Activated CD4-positive, alpha-beta memory T cell treated with anti-CD3 and anti-CD28 coated beads, Interleukin-2, amount 10 ng/mL, durations not matched to agents 7 days and 5 days (primary cell): ENCODE data around the gene NT5E. TPM values are rescaled to one million over a fixed set of nuclear protein-coding genes. Genes with fewer than 3 reads are reported as not detected.
"Not testable (repeated sequence)": the region's sequence is repeated elsewhere in the genome, so short reads cannot be mapped to it uniquely, and the experiment has no call there.

Experiments
- CTCF ChIA-PET: fragments of 350-600 bp; sonication (Branson Sonifier 250); formaldehyde crosslinking; loops from one replicate; lab custom pipeline; 2021; ENCODE audit warnings: antibody characterized with exemption, inconsistent platforms; lab: Charles Lee
- POLR2A ChIA-PET: fragments of 350-600 bp; sonication (Branson Sonifier 250); formaldehyde crosslinking; loops from one replicate; lab custom pipeline; 2021; ENCODE audit warnings: antibody characterized with exemption; lab: Charles Lee
- DNase-seq: peaks from one replicate; pipeline ENCODE4 v3.0.0-alpha.2; 2020
- H3K27ac Mint-ChIP-seq: one replicate; pipeline ENCODE4 v1.8.0; 2021; ENCODE audit warnings: mild to moderate bottlenecking, mixed read lengths
- H3K27me3 Mint-ChIP-seq: one replicate; pipeline ENCODE4 v1.8.0; 2021; ENCODE audit warnings: mixed read lengths
- H3K36me3 Mint-ChIP-seq: one replicate; pipeline ENCODE4 v1.8.0; 2021; ENCODE audit warnings: low read depth, mixed read lengths
- H3K4me1 Mint-ChIP-seq: one replicate; pipeline ENCODE4 v1.8.0; 2021; ENCODE audit warnings: mixed read lengths
- H3K4me3 Mint-ChIP-seq: one replicate; pipeline ENCODE4 v1.8.0; 2021; ENCODE audit warnings: mild to moderate bottlenecking, mixed read lengths
- H3K9me3 Mint-ChIP-seq: one replicate; pipeline ENCODE4 v1.8.0; 2021; ENCODE audit warnings: mixed read lengths
- total RNA-seq, 2 experiments: library from RNA; stranded (reverse); gene quantifications; one replicate each; pipeline ENCODE4 v1.2.3, GENCODE V29; 2021

The NT5E gene
- total RNA-seq, result 1 to 10 TPM; 2.4 to 3.4 TPM

DNA sequence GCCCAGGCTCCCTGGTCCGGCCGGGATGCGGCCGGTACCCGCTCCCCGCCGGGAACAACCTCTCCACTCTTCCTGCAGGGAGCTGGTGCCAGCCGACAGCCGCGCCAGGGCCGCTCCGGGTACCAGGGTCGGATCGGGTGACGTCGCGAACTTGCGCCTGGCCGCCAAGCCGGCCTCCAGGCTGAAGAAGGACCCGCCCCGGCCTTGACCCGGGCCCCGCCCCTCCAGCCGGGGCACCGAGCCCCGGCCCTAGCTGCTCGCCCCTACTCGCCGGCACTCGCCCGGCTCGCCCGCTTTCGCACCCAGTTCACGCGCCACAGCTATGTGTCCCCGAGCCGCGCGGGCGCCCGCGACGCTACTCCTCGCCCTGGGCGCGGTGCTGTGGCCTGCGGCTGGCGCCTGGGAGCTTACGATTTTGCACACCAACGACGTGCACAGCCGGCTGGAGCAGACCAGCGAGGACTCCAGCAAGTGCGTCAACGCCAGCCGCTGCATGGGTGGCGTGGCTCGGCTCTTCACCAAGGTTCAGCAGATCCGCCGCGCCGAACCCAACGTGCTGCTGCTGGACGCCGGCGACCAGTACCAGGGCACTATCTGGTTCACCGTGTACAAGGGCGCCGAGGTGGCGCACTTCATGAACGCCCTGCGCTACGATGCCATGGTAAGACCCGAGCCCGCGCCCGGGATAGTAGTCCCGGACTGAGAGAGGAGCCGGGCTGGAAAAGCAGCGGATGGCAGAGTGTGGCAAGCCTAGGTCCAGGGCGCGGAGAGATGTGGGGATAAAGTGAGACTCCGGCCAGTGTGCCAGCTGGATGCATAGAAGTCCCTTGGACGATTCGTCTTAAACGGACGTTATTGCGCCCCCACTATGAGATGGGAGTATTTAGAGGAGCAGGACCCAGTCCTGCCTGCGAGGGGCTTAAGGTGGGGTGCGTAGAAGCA lies at the start of gene NT5E:
Gene NT5E (plus strand): TSS at position 266 of the 942 bp plus-strand sequence. CDS start 57 bp downstream, at position 323.
- DNase-seq, result peak; percentile 55
- H3K27me3 Mint-ChIP-seq, result peaks cover 60% of the 10 kb centered on the region
- no peaks in the 10 kb centered on the region for H3K36me3 Mint-ChIP-seq
- H3K9me3 Mint-ChIP-seq, result no peaks in the 10 kb centered on the region
- POLR2A ChIA-PET, result interaction anchor here (0.9 to 2.3 kb wide), 8 partner anchors 12 to 228 kb away, joined by 3 to 13 read pairs (median 4); partner anchors contain the start of genes SNX14 and SYNCRIP
- peaks cover 26% of the 10 kb centered on the region for H3K4me1 Mint-ChIP-seq
- peak within 1 kb of the TSS; percentile 76 for H3K4me3 Mint-ChIP-seq
- CTCF ChIA-PET, result interaction anchor here (0.6 to 4.2 kb wide), 9 partner anchors 9 to 95 kb away, joined by 3 to 41 read pairs (median 4); no protein-coding TSS in a partner anchor
- H3K27ac Mint-ChIP-seq, result peak within 1 kb of the TSS; percentile 31

DNA sequence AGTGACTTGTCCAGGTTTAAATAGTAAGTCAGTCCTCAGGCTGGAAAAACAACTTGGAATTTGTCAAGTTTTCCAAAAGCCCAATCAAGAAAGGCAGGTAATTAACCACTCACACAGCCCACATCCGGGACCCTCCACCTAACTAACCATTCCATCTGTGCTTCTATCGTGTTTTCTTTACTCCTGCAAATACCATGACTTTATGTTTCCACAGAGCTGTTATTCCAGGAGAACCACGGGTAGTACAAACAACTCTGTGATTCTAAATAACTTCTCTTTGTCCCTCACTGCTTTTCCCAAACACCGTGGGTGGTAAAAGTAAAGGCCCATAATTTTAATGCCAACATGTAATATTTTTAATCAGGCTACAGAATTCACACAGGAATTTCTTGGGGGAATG lies 49.6 kb upstream of the NT5E start:
- peaks cover 3% of the 10 kb centered on the region for H3K27me3 Mint-ChIP-seq
- no peak overlapping the region for H3K27ac Mint-ChIP-seq
- H3K36me3 Mint-ChIP-seq, result no peaks in the 10 kb centered on the region
- H3K9me3 Mint-ChIP-seq, result peaks cover 8% of the 10 kb centered on the region
- POLR2A ChIA-PET, result no interaction called here
- no peak overlapping the region for H3K4me3 Mint-ChIP-seq
- DNase-seq, result no peak
- CTCF ChIA-PET, result no interaction called here
- H3K4me1 Mint-ChIP-seq, result peaks cover 34% of the 10 kb centered on the region

DNA sequence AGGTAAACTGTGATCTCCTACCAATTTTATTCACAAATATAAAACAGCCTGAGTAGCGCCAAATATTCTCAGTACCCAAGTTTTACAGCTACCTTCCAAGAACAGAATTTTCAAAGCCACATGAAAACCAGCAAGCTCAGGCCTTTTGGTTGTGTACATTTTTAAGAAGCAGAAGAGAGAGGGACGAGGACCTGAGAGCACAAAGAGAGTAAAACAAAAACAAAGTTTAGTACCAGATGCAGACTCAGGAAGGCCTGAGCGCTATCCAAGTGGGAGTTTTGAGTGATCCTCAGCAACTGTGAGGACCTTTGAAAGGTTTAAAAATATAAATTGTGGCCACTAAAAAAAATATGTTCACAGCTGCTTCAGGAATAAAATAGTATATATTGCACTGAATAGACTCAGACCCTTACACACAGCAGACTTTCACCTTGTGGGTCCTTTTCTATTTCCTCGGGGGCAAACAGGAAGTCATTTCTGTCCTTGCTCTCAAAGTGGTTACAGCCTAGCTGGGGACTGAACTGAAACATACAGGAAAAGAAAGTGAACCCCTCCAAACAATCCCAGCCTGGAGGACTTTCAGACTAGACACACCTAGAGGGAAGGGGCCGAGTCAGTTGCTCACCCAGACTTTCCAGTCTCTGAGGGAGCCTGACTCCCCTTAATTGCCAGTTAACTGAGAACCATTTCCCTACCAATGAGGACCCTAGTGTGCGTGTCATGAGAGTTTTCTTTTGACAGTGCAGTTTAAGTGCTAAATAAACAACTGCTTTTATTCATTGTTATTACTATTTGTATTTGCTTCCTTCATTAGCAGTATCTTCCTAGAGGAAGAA lies 48.5 kb upstream of the NT5E start:
- no peak overlapping the region for H3K27ac Mint-ChIP-seq
- DNase-seq, result no peak
- no peak overlapping the region for H3K4me3 Mint-ChIP-seq
- H3K36me3 Mint-ChIP-seq, result no peaks in the 10 kb centered on the region
- ChIA-PET POLR2A (no interaction called here), CTCF (interaction anchor here (1.0 kb wide), 1 partner anchor 10 kb away, joined by 3 read pairs; no protein-coding TSS in a partner anchor)
- H3K27me3 Mint-ChIP-seq, result peaks cover 5% of the 10 kb centered on the region
- peaks cover 7% of the 10 kb centered on the region for H3K9me3 Mint-ChIP-seq
- H3K4me1 Mint-ChIP-seq, result peaks cover 42% of the 10 kb centered on the region

DNA sequence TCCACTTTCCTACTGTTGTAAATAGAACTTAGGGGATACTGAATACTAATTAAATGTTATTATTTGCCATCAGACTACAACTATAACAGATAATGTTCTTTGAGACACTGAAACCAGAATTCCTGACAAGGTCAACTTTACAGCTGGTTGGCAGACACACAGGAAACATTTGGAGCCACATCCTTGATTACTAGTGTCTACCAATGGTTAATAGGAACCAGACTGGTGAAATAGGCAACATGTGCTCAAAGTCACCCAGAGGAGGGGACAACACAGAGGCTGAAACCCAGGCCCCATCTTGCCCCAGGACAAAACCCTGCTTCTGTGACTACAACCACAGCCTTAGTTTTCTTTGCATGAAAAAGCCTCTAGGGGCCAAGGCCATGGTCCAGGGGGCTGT lies 47.8 kb upstream of the NT5E start:
- Mint-ChIP-seq H3K27ac (no peak overlapping the region), H3K9me3 (peaks cover under 1% of the 10 kb centered on the region)
- CTCF ChIA-PET, result no interaction called here

DNA sequence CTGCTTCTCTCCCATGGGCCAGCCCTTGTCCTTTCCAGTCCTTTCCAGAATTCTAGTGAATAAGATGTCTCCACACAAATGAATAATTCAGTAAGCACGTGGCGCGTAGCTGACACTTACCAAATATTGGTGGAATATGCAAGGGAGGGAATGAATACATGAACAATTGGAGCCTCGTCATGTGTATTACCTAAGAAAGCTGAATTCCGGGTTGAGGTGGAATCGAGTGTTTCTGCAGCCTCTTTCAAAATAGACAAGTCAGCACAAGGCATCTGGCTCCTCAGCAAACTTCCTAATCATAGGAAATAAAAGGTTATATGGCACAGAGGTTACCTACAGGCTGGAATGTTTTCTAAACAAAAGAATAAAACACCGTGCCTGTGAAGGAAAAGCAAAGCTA lies 47.0 kb upstream of the NT5E start:
- Mint-ChIP-seq H3K4me1 (peaks cover 42% of the 10 kb centered on the region), H3K9me3 (no peaks in the 10 kb centered on the region), H3K27ac (no peak overlapping the region), H3K4me3 (no peak overlapping the region), H3K36me3 (no peaks in the 10 kb centered on the region), H3K27me3 (peaks cover 8% of the 10 kb centered on the region)
- CTCF ChIA-PET, result interaction anchor here (1.6 kb wide), 2 partner anchors 80 to 134 kb away, joined by 3 to 5 read pairs; no protein-coding TSS in a partner anchor
- POLR2A ChIA-PET, result interaction anchor here (0.9 kb wide), 1 partner anchor 49 kb away, joined by 3 read pairs; no protein-coding TSS in a partner anchor
- no peak for DNase-seq

More for the DNA sequence above, 47.8 kb upstream of the NT5E start:
- DNase-seq, result no peak
- POLR2A ChIA-PET, result no interaction called here
- H3K4me1 Mint-ChIP-seq, result peaks cover 42% of the 10 kb centered on the region
- H3K27me3 Mint-ChIP-seq, result peaks cover 7% of the 10 kb centered on the region
- H3K36me3 Mint-ChIP-seq, result no peaks in the 10 kb centered on the region
- no peak overlapping the region for H3K4me3 Mint-ChIP-seq

DNA sequence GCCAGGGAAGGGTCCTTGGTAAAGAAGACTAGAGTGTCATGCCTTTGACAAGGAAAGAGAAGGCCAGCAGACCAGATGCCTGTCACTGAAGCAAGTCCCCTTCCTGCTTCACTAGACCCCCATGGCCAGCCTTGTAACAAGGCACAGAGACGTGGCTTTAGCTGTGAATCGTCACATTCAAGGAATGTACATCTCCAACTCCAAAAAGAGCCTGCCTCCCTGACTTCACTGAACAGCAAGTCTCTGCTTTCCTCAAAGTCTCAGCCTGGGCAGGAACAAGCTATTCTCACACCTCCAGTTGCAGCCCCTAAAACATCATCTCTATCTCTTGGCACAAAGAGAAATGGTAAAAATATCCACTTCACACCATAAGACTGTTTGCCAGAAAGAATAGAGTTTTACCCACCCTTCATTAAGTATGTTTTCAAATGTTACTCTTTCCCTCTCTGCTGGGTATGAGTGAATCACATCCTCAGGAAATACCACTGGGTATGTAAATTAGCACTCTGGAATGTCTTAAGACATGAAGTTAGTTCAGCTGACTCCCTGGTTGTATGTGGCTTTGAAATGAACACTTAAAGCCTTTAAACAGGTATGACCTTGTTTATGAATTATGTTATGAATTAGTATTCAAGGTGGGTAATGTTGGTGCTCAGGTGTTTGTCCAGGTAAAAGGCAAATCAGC lies 46.4 kb upstream of the NT5E start:
- DNase-seq, result no peak
- CTCF ChIA-PET, result interaction anchor here (1.4 to 1.6 kb wide), 3 partner anchors 79 to 133 kb away, joined by 3 to 5 read pairs (median 3); no protein-coding TSS in a partner anchor
- POLR2A ChIA-PET, result interaction anchor here (0.9 to 1.6 kb wide), 2 partner anchors 46 to 48 kb away, joined by 3 to 5 read pairs; partner anchors contain the start of gene NT5E
- H3K4me3 Mint-ChIP-seq, result no peak overlapping the region
- H3K9me3 Mint-ChIP-seq, result no peaks in the 10 kb centered on the region
- peaks cover 42% of the 10 kb centered on the region for H3K4me1 Mint-ChIP-seq
- H3K27me3 Mint-ChIP-seq, result peaks cover 10% of the 10 kb centered on the region
- no peaks in the 10 kb centered on the region for H3K36me3 Mint-ChIP-seq
- no peak overlapping the region for H3K27ac Mint-ChIP-seq

DNA sequence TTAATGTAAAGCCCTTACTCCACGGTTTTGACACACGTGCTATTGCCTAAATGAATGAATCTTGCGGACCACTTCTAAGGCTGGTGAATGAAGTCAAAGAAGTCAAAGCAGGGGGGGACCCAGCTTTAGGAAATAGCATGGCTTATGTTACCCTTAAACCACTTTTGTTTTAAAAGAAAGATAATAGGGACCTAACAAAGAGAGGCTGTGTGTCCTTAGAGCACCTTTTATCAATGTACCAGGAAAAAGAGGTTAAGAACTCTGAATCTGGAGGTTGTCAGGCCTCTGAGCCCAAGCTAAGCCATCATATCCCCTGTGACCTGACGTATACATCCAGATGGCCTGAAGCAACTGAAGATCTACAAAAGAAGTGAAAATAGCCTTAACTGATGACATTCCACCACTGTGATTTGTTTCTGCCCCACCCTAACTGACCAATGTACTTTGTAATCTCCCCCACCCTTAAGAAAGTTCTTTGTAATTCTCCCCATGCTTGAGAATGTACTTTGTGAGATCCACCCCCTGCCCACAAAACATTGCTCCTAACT lies 45.8 kb upstream of the NT5E start:
- H3K27me3 Mint-ChIP-seq, result peaks cover 10% of the 10 kb centered on the region
- DNase-seq, H3K9me3 Mint-ChIP-seq, H3K27ac Mint-ChIP-seq, H3K36me3 Mint-ChIP-seq, H3K4me3 Mint-ChIP-seq: not testable (repeated sequence)
- POLR2A ChIA-PET, result interaction anchor here (0.9 to 1.6 kb wide), 2 partner anchors 46 to 47 kb away, joined by 3 to 5 read pairs; partner anchors contain the start of gene NT5E
- peaks cover 42% of the 10 kb centered on the region for H3K4me1 Mint-ChIP-seq
- CTCF ChIA-PET, result interaction anchor here (1.4 to 1.6 kb wide), 3 partner anchors 79 to 133 kb away, joined by 3 to 5 read pairs (median 3); no protein-coding TSS in a partner anchor

DNA sequence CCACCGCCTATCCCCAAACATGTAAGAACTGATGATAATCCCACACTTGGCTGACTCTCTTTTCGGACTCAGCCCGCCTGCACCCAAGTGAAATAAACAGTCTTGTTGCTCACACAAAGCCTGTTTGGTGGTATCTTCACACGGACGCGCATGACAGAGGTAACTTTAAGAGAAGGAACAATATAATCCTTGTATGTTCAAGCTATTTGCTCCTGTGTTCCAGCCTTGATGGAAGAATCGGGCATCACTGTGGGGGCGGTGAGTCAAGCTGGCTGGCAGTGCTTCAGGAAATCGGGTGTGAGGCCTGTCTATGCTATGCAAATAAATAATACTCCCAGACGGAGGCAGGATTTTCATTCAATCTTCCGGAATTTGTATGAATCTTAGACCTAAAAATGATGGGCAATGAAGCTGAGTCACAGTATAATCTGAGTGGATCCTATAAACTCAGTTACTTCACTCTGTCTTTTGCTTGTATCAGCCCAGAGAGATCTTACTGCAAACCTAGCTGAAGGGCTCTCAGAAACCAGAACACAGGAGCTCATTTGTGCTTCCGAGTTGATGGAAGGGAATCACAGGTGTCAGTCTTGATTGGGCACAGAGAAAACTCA lies 45.2 kb upstream of the NT5E start:
- no peak for DNase-seq
- no peak overlapping the region for H3K4me3 Mint-ChIP-seq

DNA sequence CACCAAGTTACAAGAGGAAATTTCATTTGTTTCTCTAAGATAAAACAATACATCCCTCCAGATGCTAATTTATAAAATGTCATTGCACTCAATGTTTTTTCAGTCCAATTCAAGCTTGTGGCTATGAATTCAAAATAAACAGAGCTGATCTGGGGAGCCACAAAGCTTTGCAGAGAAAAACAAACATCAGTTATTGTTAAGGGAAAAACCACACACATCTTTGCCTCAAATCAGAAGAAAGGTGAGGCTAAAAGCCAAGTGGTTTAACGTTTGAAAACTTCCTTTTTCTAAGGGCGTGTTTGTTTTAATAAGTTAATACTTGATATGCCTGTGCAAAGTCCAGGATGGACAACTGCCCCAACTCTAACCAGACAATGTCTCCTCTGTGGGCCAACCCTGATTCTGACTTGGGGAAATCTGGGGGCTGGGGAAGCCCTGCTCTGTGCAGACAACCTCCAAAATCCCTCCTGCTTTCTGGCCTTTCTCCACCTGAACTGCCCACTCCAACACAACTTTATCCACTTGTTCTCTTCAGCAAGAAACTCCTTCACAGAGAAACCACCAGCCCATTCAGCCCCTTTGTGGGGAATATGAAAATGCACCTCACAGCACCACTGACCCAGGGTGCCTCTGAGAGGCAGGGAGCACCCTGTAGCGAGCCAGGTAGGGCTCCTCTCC lies 44.6 kb upstream of the NT5E start:
- POLR2A ChIA-PET, result interaction anchor here (1.6 kb wide), 1 partner anchor 44 kb away, joined by 5 read pairs; the partner anchor contains the start of gene NT5E
- Mint-ChIP-seq H3K27ac (peak overlapping the region; percentile 67), H3K4me1 (peaks cover 42% of the 10 kb centered on the region), H3K27me3 (peaks cover 10% of the 10 kb centered on the region), H3K36me3 (no peaks in the 10 kb centered on the region), H3K9me3 (no peaks in the 10 kb centered on the region), H3K4me3 (no peak overlapping the region)
- CTCF ChIA-PET, result interaction anchor here (1.4 kb wide), 1 partner anchor 44 kb away, joined by 6 read pairs; the partner anchor contains the start of gene NT5E
- no peak for DNase-seq

More for the DNA sequence above, 45.2 kb upstream of the NT5E start:
- ChIA-PET POLR2A (interaction anchor here (1.6 kb wide), 1 partner anchor 45 kb away, joined by 5 read pairs; the partner anchor contains the start of gene NT5E), CTCF (interaction anchor here (1.4 kb wide), 2 partner anchors 45 to 79 kb away, joined by 3 to 6 read pairs; partner anchors contain the start of gene NT5E)
- Mint-ChIP-seq H3K4me1 (peaks cover 42% of the 10 kb centered on the region), H3K36me3 (no peaks in the 10 kb centered on the region), H3K9me3 (no peaks in the 10 kb centered on the region), H3K27ac (peak overlapping the region; percentile 67), H3K27me3 (peaks cover 10% of the 10 kb centered on the region)

DNA sequence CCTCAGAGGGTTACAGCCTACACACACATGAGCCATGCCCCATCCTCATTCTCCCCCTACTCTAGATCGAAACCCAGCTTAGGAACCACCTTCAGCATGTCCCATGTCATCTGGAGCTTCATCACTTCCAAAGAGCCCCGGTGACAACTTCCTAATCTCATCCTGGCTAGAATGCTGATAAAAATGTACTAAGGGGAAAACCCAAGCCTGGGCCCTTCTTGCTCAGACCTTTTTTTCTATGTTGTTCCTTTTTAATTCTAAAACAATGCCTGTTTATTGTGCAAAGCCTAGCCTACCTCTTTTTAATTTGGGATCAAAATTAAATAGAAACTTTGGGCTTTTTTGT lies 44.1 kb upstream of the NT5E start:
- H3K9me3 Mint-ChIP-seq, result no peaks in the 10 kb centered on the region
- ChIA-PET POLR2A (no interaction called here), CTCF (interaction anchor here (1.4 kb wide), 1 partner anchor 44 kb away, joined by 6 read pairs; the partner anchor contains the start of gene NT5E)
- H3K27ac Mint-ChIP-seq, result peak overlapping the region; percentile 67
- DNase-seq, result no peak
- H3K27me3 Mint-ChIP-seq, result peaks cover 11% of the 10 kb centered on the region
- peaks cover 42% of the 10 kb centered on the region for H3K4me1 Mint-ChIP-seq
- no peak overlapping the region for H3K4me3 Mint-ChIP-seq
- H3K36me3 Mint-ChIP-seq, result no peaks in the 10 kb centered on the region

DNA sequence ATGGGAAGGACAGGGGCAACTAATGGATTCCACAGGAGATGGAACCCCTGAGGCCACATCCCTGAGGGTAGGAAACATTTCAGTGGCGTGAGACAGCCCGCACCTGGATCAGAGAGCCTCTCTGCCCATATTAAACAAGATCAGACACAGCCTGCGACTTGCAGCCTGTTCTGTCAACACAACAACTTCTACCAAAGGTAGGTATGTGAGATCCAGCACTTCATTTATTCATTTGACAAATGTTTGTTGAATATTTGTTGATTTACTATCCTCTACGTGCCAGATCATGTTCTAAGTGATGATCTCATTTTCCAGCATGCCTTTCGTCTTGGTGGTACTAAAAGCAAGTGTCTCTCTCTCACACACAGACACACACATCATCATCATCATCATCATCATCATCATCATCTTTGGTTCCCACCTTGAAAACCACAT lies 43.2 kb upstream of the NT5E start:
- Mint-ChIP-seq H3K27me3 (peaks cover 14% of the 10 kb centered on the region), H3K9me3 (no peaks in the 10 kb centered on the region), H3K4me3 (no peak overlapping the region), H3K4me1 (peaks cover 37% of the 10 kb centered on the region), H3K36me3 (no peaks in the 10 kb centered on the region), H3K27ac (no peak overlapping the region)
- CTCF ChIA-PET, result no interaction called here
- POLR2A ChIA-PET, result no interaction called here
- no peak for DNase-seq
